ENCODE data around the gene DTD2. TPM values are rescaled to one million over a fixed set of nuclear protein-coding genes. Genes with fewer than 3 reads are reported as not detected.

The DTD2 gene
- total RNA-seq, 1 experiment from 2014 or later = 25.3 TPM

DNA sequence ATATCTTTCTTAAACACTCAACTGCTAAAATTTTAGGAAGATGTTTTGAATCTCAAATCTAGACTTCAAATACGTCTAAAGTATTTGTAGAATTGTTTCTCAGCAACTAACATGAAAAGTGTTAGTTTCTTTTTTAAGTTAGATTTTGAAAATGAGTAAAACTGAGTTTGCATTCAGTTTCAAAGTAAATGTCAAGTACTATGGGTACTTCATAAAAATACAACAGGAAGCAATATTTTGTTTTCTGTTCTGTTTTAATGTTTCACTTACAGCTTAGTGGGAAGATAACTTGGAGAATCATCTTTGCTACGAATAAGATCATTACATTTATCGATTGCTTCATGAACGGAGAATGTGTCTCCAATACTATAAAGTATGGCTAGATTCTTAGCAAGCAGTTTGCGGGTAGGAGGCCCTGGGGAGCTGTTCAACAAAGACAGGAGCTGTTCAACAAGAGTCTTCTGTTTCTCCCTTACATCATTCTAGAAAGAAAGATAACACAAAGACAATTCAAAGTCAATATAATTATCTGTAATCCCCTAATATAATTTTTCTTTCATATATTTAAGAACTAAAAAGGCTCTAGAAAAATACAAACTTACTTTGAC is 57.2 kb downstream of the DTD2 start:
- no peaks in the 10 kb centered on the region for H3K36me3 ChIP-seq (ENCODE audit: insufficient read depth, low read length, poor library complexity, severe bottlenecking)
- DNase-seq (ENCODE audit: low spot score) = no peak
- CTCF ChIA-PET = no interaction called here
- TF ChIP-seq, protein P1, sequence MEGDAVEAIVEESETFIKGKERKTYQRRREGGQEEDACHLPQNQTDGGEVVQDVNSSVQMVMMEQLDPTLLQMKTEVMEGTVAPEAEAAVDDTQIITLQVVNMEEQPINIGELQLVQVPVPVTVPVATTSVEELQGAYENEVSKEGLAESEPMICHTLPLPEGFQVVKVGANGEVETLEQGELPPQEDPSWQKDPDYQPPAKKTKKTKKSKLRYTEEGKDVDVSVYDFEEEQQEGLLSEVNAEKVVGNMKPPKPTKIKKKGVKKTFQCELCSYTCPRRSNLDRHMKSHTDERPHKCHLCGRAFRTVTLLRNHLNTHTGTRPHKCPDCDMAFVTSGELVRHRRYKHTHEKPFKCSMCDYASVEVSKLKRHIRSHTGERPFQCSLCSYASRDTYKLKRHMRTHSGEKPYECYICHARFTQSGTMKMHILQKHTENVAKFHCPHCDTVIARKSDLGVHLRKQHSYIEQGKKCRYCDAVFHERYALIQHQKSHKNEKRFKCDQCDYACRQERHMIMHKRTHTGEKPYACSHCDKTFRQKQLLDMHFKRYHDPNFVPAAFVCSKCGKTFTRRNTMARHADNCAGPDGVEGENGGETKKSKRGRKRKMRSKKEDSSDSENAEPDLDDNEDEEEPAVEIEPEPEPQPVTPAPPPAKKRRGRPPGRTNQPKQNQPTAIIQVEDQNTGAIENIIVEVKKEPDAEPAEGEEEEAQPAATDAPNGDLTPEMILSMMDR (conservative IDR thresholded peaks at IDR 0.05; ENCODE audit: low read depth, low read length) = no peak
- TF ChIP-seq EZH2 (IDR thresholded peaks at IDR 0.05; ENCODE audit: borderline replicate concordance, low read depth, low read length, poor library complexity, severe bottlenecking) = no peak
- H3K4me3 ChIP-seq (ENCODE audit: low read depth, low read length, poor library complexity, severe bottlenecking) = no peak overlapping the region
- H3K27ac ChIP-seq (ENCODE audit: low read depth, low read length, poor library complexity, severe bottlenecking) = no peak overlapping the region
- H3K4me1 ChIP-seq (ENCODE audit: insufficient read depth, low read length, poor library complexity, severe bottlenecking) = no peaks in the 10 kb centered on the region
- BruUV-seq (replicated peaks) = no TSS peak
- H3K9me3 ChIP-seq (ENCODE audit: low read depth, low read length, poor library complexity, severe bottlenecking) = no peaks in the 10 kb centered on the region
- intact Hi-C loops (cut with micrococcal nuclease; ENCODE audit: unreplicated experiment) = no loop called here
- H3K27me3 ChIP-seq (replicated peaks; ENCODE audit: insufficient read depth, low read depth, low read length, poor library complexity) = no peaks in the 10 kb centered on the region
- POLR2A ChIA-PET (ENCODE audit: low non-redundant PET) = no interaction called here

Other genes starting within 250 kb of the DTD2 start
- gene HECTD1, start 249.7 kb downstream of the DTD2 start, total RNA-seq (2021) = 138 and 156 TPM in 2 replicates
- 16.0 and 19.0 TPM in 2 replicates for gene HEATR5A, start 37.0 kb downstream of the DTD2 start, total RNA-seq (2021)
- gene GPR33, start 30.5 kb upstream of the DTD2 start, total RNA-seq (2021) = not detected in 2 replicates
- 11.6 and 15.5 TPM in 2 replicates for gene NUBPL, start 103.9 kb upstream of the DTD2 start, total RNA-seq (2021)

All from A673 (cell line).